Dedifferentiated amniotic fluid mesenchymal stem cell (primary cell): ENCODE results near the gene ANKS1A.
A peak's percentile ranks its signal among the peaks of the same experiment; 100 is the strongest.
"Not testable (repeated sequence)": the region's sequence is repeated elsewhere in the genome, so short reads cannot be mapped to it uniquely, and the experiment has no call there.

ENCODE experiments used
- DNase-seq: peaks from one replicate; pipeline ENCODE4 v3.0.0-alpha.2; 2016; ENCODE audit errors: extremely low spot score

ANKS1A gene

DNA sequence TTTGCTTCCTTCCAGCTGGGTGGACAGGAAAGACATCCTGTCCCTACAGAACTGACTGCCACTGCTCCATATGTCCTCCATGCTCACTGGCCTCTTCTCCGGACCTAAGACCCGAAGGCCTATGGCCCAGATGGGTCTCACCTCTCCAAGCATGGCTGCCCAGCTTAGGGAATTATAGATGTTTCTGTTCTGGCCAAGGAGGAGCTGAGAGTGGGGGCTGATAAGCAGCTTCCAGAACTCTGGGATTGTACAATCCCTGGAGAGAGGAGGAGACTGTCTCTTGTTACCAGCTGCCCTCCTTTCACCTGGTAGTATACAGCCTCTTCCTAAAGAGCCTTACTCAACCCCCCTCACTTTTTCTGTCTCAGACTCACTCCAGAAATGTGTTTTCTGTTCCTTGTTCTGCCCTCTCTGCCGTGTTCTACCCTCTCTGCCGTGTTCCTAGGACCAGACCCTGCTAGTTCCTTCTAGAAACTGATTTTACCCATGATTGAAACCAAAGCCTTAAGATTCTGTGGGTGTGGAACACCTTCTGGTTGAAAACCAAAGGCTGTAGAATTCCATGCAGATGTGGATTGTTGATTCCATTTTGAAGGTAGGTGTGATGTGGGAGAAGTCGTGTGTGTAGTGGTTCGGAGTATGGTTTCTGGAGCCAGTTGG is 28.7 kb downstream of the ANKS1A start:
- no peak for DNase-seq

- DNase-seq = no peak
Observed at GRCh38 chr6:34919651-34920050, 30.6 kb downstream of the ANKS1A start.

GRCh38 chr6:34920097-34920496 is 31.0 kb downstream of the ANKS1A start:
- no peak for DNase-seq

- DNase-seq = no peak
Observed at GRCh38 chr6:34922177-34922663, 33.2 kb downstream of the ANKS1A start.

GRCh38 chr6:34924831-34925625 is 36.0 kb downstream of the ANKS1A start:
- no peak for DNase-seq

- DNase-seq = no peak
Observed at GRCh38 chr6:34926655-34927054, 37.6 kb downstream of the ANKS1A start.

DNA sequence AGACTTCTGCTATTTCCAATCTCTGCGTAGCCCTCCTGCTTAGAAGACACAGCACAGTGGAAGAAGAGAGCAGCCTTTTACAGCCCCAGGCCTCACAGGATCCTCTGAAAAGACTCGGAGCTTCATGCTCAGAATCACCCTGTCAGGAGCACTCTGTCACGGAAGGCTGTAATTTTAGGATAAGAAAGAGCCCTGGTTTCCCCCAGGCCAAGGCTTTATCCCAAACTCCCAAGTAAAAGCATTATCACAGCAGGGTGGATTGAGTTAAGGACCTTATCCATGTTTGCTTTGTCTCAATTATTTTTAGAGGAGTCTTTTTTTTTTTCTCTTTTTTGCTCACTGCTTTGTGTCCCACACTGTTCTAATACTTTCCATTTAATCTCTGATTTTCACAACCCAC is 39.2 kb downstream of the ANKS1A start:
- no peak for DNase-seq

GRCh38 chr6:34928695-34929094 is 39.6 kb downstream of the ANKS1A start:
- no peak for DNase-seq

GRCh38 chr6:34929241-34929978 is 40.4 kb downstream of the ANKS1A start:
- DNase-seq = no peak

DNA sequence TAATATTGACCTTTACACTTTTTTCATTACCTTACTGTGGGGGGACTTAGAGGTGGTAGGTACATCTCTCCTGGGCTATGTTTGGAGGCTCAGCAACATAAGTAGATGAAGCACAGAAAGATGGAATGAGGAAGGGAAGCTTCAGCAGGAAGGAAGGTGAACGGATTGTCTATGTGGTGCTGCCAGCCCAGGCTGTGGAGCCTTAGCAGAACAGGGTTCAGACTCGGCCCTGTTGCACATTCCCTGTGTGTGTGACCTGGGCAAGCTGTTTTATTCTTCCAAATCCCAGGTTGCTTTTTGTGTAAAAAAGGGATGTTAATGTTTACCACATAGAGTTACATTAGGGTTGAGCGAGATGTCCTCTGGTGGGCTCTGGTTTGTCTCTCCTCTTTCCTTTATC is 41.2 kb downstream of the ANKS1A start:
- DNase-seq = no peak

DNA sequence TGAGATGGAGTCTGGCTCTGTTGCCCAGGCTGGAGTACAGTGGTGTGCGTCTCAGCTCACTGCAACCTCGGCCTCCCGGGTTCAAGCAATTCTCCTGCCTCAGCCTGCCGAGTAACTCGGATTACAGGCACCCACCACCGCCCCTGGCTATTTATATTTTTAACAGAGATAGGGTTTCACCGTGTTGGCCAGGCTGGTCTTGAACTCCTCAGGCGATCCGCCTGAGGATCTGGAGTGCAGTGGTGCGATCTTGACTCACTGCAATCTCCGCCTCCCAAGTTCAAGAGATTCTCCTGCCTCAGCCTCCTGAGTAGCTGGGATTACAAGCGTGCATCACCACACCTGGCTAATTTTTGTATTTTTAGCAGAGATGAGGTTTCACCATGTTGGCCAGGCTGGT is 43.1 kb downstream of the ANKS1A start:
- DNase-seq = not testable (repeated sequence)

- no peak for DNase-seq
Observed at GRCh38 chr6:34934516-34934915, 45.5 kb downstream of the ANKS1A start.

- DNase-seq = no peak
Observed at GRCh38 chr6:34938268-34938667, 49.2 kb downstream of the ANKS1A start.

- no peak for DNase-seq
Observed at GRCh38 chr6:34940030-34940434, 51.0 kb downstream of the ANKS1A start.

GRCh38 chr6:34941421-34941820 is 52.4 kb downstream of the ANKS1A start:
- no peak for DNase-seq

- no peak for DNase-seq
Observed at GRCh38 chr6:34945317-34945716, 56.3 kb downstream of the ANKS1A start.

GRCh38 chr6:34947561-34947960 is 58.5 kb downstream of the ANKS1A start:
- no peak for DNase-seq

DNA sequence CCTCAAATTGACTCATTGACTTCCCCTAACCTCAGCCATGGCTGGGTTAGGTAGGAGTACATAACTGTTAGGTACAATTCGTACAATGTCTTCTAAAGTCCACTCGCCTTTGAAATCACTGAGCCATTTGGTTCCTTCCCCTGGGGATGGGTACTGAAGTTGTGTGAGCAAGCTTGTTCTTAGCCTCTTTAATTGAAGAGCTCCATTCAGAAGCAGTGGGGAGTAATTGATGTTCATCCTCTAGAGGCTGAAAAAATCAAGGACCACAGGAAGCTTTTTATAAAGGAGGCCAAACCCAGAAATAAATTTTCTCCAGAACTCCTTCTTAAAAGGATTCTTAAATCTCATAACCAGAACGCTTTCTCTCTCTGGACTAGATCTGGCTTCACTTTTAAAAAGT is 60.6 kb downstream of the ANKS1A start:
- DNase-seq = no peak

DNA sequence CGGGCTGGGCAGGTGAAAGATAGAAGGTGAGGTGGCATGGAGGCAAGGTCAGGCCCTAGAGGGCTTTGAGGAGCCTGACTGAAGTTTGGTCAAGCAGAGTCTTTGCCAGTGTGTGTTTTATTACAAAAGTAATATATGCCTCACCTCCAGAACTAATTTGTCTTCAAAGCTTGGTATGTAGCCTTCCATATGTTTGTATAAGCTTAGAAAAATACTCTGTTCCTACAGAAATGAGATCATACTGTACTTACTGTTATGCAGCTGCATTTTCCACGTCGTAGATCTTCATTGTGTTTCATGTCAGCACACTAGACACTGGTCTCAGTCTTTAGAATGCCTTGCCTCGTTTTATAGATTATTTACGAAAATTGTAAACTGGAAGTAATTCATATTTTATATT is 61.8 kb downstream of the ANKS1A start:
- DNase-seq = no peak

DNA sequence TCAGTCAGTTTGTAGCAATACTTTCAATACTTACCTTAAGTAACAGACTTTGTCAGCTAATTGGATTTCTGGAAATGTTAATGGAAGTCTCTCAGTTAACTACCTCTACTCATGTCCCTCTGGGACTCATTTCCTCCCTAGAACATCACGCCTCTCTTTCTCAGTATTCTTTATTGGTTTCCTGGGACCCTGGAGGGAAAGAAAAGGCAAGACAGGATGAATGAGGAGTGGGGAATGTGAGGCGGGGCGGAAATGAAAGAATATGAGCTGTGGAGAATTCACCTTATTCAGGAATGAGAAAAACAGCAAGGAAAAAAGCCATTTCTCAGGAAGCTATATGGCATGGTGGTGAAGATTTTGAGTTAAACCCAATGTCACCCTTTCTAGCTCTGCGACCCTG is 62.7 kb downstream of the ANKS1A start:
- no peak for DNase-seq

- DNase-seq = peak; percentile 26
Observed at GRCh38 chr6:34953061-34954025, 64.3 kb downstream of the ANKS1A start.
